ENCODE results near the gene ABCC10.
"Not testable (repeated sequence)": the region's sequence is repeated elsewhere in the genome, so short reads cannot be mapped to it uniquely, and the experiment has no call there.

Gene ABCC10

DNA sequence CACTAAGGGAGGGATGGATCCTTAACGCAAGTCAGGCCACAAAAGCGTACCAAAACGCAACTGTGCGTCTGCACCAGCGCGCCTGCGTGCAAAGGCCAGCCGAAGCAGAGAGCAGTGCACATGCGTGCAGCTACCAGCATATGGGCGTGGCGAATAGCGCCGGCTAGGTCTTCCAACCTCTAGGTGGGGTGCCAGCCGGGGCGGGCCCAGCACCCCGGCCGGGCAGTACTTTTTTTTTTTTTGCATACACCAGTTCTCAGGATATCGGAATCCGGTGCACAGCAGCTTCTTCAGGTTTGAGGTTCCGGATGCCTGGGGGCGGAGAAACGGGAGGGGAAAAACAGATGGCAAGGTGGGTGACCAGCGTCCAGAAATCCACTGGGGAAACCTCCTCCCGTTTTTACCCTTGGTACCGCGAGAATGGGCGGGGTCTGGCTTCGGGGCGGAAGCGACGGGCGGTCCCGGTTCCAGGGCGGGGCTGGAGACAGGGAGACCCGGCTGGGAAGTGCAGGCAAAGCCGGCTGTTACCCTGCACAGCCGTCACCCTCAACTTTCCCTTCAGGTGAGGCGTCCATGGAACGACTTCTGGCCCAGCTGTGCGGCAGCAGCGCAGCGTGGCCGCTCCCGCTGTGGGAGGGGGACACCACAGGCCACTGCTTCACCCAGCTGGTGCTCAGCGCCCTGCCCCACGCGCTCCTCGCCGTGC is at the start of gene ABCC10:
Gene ABCC10, plus strand, starts transcription at position 136 of the 706 bp plus-strand sequence. Its CDS starts 438 bp downstream, at position 574.
- DNase-seq: peak; percentile 89 to 98

DNA sequence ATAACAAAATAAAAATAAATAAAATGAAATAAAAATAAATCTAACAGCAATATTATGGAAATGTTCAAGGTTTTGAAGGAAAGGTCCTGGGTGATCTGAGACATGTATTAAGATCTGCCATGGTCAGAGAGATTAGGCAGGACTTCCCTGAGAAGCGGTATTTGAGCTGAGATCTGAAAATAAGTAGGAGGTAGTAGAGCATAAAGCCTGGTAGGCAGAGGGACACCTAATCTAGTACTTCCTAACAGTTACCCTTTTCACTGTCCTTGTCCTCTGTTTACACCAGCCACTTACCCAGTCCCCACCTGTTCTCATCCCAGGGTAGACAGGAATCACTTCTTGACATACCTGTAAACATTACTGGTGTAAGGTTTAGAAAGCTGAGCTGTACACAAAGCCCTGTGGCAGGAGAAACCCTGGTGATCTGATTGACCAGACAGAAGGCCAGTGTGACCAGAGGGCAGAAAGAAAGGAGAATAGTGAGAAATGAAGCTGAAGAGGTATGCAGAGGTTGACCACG is 49.6 kb upstream of the ABCC10 start:
- no peak for DNase-seq

GRCh38 chr6:43378631-43379030 is 48.7 kb upstream of the ABCC10 start:
- no peak for DNase-seq

GRCh38 chr6:43380858-43381257 is 46.5 kb upstream of the ABCC10 start:
- not testable (repeated sequence) for DNase-seq

- no peak for DNase-seq
Observed at GRCh38 chr6:43383021-43383667, 44.2 kb upstream of the ABCC10 start.

DNA sequence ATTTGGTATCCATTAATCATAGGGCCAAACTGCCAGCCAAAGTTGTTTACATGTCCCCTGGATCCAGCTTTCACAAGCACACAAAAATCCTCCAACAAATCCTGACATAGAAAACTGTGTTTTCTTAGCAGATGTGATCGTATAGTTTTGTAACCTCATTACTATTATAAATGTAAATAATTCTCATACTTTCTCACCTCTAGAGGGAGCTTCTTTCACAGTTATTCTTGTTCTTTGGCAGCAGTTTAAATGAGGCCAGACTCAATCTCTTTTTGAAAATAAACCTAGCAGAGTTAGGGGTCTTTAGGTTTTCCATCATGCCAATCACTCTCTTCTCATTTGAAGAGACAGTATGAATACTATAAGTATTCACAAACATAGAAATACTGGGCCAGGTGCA is 40.8 kb upstream of the ABCC10 start:
- peak in 1 of 2 experiments; percentile 38 for DNase-seq

DNA sequence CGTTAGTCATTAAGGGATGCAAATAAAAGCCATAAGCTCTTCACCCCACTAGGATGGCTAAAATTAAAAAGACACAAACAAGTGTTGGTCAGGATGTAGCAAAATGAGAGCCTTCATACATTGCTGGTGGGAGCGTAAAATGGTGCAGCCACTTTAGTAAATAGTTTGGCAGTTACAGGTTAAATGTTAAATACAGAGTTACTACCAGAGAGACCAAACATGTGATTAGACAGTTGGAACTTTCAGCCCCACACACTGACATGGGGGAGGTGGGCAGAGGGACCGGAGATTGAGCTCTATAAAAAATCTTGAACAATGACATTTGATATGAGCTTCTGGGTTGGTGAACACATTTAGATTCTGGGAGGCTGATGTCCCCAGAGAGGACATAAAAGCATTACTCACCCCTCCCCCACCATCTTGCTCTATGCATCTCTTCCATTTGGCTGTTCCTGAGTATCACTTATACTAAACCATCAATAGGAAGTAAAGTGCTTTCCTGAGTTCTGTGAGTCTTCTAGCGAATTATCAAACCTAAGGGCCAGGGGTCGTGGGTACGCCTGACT is 37.5 kb upstream of the ABCC10 start:
- no peak for DNase-seq

DNA sequence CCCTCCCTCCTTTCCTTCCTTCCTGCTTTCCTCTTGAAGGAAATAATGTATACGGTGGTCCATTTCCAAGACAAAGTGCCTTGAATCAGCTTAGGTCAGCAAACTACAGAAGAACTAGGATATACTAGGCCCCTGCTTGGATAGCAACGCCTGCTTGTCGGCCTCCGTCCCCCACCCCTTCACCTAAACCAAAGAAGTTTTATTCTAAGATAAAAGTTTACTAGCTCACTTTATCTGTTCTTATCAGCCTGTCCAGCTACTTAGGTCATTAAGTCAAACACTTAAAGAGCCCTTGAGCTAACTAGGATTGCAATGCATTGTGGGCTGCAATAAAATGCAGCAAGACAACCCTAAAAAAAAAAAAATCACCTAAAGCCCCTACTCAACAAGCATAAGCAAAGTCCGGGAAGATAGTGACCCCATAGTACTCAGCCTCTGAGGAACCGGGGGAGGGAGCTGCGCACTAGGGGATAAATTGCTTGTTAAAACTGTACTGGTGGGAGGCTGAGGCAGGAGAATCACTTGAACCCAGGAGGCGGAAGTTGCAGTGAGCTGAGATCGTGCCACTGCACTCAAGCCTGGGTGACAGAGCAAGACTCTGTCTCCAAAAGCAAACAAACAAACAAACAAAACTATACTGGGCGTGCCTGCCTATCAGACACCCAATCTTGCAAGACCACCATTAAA is 36.4 kb upstream of the ABCC10 start:
- not testable (repeated sequence) for DNase-seq

DNA sequence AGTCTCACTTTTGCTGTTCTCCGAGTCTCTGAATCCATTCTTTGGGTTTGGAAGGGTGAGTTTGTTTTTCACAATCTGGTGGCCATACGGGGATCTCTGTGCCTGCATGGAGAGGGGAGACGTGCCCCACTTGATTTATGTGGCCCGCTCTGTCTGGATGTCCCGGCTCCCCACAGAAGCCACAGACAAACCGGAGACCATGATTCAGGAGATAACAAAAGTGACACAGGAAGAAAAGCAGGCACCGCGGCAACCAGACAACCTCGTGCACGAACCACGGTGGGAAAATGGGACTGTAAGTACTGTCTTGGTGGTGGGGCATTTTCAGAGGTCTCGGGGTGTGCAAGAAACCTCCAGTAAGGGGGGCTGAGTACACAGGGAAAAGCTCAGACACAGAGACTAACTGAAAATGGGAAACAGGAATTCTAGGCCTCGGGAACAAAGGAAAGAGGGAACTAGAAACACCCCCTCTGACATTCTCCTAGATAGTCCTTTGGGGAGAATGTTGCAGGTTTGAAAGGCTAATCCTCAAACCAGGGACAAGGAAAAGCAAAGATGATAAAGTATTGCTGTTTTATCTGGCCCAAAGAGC is 35.8 kb upstream of the ABCC10 start:
- DNase-seq: no peak

DNA sequence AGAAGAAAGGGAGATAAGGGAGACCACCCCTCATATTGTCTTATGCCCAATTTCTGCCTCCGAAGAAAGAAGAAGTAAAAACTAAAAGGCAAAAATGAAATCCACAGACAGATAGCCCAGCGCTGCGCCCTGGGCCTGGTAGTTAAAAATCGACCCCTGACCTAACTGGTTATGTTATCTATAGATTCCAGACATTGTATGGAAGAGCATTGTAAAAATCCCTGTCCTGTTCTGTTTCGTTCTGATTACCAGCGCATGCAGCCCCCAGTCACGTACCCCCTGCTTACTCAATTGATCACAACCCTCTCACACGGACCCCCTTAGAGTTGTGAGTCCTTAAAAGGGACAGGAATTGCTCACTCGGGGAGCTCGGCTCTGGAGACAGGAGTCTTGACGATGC is 34.2 kb upstream of the ABCC10 start:
- DNase-seq: not testable (repeated sequence)

GRCh38 chr6:43393602-43394001 is 33.7 kb upstream of the ABCC10 start:
- DNase-seq: no peak

GRCh38 chr6:43394982-43395381 is 32.4 kb upstream of the ABCC10 start:
- DNase-seq: no peak

DNA sequence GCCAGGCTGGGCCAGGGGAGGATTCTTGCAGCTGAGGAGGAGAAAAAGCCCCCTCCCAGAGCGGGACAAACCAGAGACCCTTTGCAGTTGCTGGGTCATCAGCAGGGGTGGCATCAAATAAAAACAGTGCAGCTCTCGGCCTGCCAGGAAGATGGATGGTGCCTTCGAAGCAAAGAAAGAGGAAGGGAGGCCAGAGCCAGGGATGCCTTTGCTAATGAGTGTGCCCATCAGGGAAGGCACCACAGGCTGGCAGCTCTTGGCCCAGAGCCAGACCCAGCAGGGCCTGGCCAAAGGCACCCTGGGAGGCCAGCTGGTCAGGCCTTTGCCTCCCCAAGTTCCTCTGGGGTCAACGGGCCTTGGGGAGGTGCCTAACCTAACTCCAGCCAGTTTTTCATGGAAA is 31.6 kb upstream of the ABCC10 start:
- DNase-seq: no peak

DNA sequence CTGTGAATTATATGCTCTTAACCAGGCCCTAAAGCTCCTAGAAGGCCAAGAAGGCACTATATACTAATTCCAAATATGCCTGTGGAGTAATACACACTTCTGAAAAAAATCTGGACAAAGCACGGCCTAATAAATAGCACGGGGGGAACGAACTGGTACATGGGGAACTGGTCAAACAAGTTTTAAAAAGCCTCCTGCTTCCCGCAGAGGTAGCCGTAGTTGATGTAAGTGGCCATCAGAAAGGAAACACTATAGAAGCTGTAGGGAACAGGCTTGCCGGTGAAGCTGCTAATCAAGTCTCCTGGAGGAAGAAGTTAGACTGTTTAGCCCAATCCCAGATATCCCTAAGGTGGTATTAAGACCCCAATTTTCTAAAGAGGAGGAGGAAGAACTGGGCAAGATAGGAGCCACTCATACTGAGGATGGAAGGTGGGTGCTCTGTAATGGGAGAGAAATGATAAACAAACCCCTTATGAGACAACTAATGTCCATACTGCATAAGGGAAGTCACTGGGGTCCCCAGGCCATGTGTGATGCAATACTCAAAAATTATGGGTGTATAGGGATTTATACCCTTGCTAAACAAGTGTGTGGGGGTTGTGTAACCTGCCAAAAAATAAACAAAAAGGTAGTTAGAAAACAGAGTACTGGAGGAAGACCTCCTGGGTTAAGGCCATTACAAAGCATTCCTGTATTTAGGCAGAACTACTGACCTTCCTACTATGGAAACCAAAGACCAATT is 30.8 kb upstream of the ABCC10 start:
- DNase-seq: no peak

GRCh38 chr6:43399932-43400487 is 27.3 kb upstream of the ABCC10 start:
- no peak for DNase-seq

DNA sequence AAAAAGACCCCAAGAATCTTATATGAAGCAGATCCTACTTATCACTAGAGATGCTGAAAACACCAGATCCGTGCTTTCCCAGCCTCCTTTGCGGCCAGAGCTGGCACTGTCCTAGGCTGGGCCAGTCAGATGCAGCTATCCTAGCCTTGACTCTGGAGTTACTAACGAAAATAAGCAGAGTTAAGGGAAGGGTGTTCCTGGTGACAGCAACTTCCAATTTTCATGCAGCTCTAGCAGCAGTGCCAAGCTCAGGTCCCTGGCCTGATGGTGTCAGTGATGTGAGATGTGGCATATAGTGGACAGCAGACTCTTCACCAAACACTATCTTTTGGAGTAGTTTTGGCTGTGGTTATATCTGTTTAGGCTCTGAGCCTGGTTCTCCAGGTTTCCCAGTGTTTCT is 25.6 kb upstream of the ABCC10 start:
- DNase-seq: no peak

GRCh38 chr6:43402820-43403219 is 24.5 kb upstream of the ABCC10 start:
- DNase-seq: no peak

GRCh38 chr6:43405354-43405753 is 22.0 kb upstream of the ABCC10 start:
- no peak for DNase-seq

GRCh38 chr6:43407296-43407695 is 20.0 kb upstream of the ABCC10 start:
- DNase-seq: no peak

GRCh38 chr6:43408259-43408658 is 19.1 kb upstream of the ABCC10 start:
- DNase-seq: no peak

DNA sequence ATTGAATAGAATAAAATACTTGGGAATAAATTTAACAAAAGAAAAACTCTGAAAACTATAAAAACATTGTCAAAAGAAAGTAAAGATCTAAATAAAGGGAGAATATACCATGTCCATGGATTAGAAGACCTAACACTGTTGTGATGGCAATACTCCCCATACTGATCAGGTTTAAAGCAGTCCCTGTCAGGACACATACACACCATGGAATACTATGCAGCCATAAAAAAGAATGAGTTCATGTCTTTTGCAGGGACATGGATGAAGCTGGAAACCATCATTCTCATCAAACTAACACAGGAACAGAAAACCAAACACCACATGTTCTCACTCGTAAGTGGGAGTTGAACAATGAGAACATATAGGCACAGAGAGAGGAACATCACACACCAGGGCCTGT is 16.6 kb upstream of the ABCC10 start:
- not testable (repeated sequence) for DNase-seq

GRCh38 chr6:43412541-43412940 is 14.8 kb upstream of the ABCC10 start:
- DNase-seq: no peak
